ENCODE measurements around the gene BCORL1.

GRCh38 chrX:129961180-129962083 is 21.0 kb upstream of the BCORL1 start:
- no peak for TF ChIP-seq EZH2 (optimal IDR thresholded peaks at IDR 0.05; ENCODE audit: low read depth, low read length)
- no peak for TF ChIP-seq CTCF (IDR thresholded peaks at IDR 0.05; ENCODE audit: low read length)
- no peak for TF ChIP-seq EZH2phosphoT487 (IDR thresholded peaks at IDR 0.05; ENCODE audit: low read length)

All from MM.1S (cell line).